HuH-7 (cell line): ENCODE data around the gene MBNL3.
"Not testable (repeated sequence)": the region's sequence is repeated elsewhere in the genome, so short reads cannot be mapped to it uniquely, and the experiment has no call there.

Source experiments
- DNase-seq: peaks from one replicate; pipeline ENCODE4 v3.0.0; 2011; ENCODE audit warnings: low spot score

The MBNL3 gene

GRCh38 chrX:132474544-132475248 is 14.1 kb downstream of the MBNL3 start:
- no peak for DNase-seq

DNA sequence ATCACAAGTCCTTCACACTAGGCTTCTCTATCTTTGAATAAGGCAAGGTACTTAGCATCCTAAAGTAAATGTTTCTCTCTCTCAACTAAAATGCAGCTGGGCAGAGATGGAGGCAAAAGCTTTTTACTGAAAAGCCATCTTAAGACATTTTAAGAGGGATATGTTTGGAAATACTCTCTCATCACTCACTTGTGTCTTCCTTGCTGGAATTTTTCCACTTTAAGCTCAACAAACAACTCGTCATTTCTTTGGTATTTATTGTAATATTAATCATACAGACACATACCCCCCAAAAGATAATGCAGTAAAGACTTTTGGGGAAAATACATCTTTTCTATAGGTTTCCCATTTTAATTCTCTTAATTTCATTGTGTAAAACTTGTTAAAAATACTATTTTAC is 16.4 kb downstream of the MBNL3 start:
- DNase-seq, result no peak

DNA sequence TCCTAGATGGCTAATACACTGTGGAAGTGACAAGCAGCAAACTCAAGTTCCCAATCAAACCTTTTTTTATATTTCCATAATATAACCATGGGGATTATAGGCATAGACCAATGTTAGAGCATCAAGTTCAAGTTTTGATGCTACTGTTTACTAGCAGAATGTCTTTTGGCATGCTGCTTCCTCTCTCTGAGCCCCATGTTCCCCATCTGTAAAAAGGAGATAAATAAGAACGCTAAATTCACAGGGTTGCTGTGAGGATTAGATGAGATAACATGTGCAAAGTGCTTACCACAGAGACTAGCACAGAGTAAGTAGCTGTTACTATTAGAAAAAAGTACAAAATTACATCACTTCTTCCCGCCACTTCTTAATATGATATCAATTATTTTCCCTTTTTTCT is 18.0 kb downstream of the MBNL3 start:
- no peak for DNase-seq

- DNase-seq, result no peak
Measured at GRCh38 chrX:132470179-132470578, 18.7 kb downstream of the MBNL3 start.

GRCh38 chrX:132468454-132468853 is 20.4 kb downstream of the MBNL3 start:
- no peak for DNase-seq

DNA sequence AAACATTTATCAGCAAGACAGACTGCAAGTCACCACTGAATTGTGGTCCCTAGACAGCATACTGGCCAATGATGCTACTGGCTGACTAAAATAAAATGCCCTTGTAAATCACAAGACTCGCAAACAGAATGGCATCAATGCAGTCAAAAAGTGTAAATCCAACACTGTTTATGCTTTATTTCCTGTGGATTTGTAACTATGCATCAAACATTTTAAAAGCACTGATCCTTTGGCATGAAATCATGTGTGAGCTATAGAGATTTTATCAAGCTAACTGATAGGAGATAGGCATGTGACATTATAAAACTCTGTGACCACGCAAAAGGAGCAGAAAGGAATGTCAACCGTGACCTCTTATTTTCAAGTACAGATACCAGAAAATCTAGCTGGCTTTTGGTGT is 20.8 kb downstream of the MBNL3 start:
- no peak for DNase-seq

- DNase-seq, result no peak
Measured at GRCh38 chrX:132467026-132467425, 21.8 kb downstream of the MBNL3 start.

GRCh38 chrX:132463411-132463810 is 25.4 kb downstream of the MBNL3 start:
- DNase-seq, result no peak

DNA sequence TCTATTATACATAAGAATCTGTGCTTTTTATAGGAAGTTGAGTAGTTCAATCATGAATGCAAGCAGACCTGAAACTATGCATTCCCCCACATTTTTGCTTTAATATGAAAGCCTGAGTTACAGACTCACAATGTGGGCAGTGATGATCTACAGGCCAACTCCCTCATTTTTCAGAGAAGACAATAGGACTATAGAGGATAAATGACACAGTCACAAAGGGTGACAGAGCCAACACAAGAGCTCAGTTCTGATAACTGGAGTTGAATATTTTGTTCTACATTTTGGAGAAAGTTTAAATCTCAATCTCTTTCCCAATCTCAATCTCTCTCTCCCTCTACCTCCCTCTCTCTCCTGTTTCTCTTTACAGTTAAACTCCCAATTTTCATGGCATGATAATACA is 27.0 kb downstream of the MBNL3 start:
- no peak for DNase-seq

GRCh38 chrX:132452911-132453550 is 35.8 kb downstream of the MBNL3 start:
- DNase-seq, result no peak

DNA sequence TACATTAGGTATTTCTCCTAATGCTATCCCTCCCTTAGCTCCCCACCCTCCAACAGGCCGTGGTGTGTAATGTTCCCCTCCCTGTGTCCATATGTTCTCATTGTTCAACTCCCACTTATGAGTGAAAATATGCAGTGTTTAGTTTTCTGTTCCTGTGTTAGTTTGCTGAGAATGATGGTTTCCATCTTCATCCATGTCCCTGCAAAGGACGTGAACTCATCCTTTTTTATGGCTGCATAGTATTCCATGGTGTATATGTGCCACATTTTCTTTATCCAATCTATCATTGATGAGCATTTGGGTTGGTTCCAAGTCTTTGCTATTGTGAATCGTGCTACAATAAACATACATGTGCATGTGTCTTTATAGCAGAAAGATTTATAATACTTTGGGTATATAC is 42.9 kb downstream of the MBNL3 start:
- not testable (repeated sequence) for DNase-seq

GRCh38 chrX:132444936-132445335 is 43.9 kb downstream of the MBNL3 start:
- no peak for DNase-seq

- DNase-seq, result no peak
Measured at GRCh38 chrX:132443196-132444135, 45.4 kb downstream of the MBNL3 start.

DNA sequence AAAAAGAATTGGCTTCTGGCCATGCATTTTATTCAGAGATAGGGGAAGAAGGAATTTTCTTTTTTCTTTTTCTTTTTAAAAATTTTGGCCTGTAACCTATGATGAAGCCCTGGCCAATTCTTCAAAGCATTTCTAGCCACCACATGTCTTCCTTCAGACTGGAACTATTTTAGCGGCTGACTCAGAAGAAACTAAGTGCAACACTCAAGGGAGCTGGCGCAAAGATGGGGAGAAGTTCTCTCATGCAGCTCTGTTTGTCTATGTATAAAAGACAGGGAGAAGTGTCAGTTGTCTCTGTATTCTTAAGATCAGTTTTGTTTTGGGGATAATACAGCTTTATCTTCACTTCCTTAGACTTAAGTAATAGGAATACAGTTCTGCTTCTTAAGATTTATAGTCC is 46.1 kb downstream of the MBNL3 start:
- DNase-seq, result no peak

DNA sequence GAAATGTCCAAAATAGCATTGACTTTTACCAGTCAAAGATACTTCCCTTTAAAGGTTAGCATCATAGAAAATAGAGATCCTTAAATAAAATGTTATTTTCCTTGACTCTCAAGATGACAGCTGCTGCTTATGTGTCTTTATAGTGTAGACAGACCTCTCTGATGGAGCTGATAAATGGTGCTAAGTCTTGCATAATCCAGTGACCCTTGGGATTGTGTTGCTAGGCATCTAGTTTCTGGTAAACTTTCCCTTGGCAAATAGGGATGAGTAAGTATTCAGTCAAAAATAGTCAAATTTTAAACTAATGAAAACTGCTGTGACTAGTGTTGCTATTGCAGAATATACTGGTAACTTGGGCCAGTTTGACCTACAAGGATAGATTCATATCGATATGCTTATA is 53.6 kb downstream of the MBNL3 start:
- no peak for DNase-seq

GRCh38 chrX:132433551-132433950 is 55.3 kb downstream of the MBNL3 start:
- DNase-seq, result no peak

DNA sequence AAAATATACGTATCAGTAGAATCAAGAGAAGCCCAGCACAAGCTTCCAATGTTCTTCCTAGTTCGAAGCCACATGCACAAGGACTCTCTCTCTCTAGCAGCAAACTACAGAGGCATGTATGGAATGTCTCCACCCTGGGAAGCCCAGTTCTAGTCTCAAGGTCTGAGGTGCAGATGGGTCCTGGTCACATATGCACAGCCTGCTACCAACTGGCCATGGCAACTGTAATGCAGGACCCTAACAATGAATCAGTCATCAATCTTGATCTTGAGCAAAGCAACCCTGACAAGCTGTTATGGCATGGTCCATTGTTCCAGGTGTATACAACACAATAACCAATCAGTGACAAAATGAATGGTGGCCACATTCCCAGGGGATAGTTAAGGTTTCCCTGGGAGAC is 55.8 kb downstream of the MBNL3 start:
- DNase-seq, result no peak

DNA sequence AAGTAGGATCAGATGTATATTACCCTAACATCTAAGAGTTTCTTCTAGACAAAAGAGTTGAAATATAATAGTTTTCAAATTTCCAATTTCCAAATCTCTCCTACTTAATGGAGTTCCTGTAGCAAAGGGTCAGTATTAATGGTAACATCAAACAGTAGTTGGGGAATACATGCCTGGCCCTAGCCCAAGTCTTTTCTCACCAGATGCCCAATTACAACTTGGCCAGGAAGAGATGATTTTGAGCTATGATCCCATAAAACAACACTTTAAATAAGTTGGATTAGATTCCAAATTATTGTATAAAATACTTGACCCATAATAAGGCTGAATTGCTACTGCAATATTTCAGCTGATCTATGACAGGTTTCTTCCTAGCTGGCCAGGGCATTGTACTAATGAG is 59.9 kb downstream of the MBNL3 start:
- no peak for DNase-seq

DNA sequence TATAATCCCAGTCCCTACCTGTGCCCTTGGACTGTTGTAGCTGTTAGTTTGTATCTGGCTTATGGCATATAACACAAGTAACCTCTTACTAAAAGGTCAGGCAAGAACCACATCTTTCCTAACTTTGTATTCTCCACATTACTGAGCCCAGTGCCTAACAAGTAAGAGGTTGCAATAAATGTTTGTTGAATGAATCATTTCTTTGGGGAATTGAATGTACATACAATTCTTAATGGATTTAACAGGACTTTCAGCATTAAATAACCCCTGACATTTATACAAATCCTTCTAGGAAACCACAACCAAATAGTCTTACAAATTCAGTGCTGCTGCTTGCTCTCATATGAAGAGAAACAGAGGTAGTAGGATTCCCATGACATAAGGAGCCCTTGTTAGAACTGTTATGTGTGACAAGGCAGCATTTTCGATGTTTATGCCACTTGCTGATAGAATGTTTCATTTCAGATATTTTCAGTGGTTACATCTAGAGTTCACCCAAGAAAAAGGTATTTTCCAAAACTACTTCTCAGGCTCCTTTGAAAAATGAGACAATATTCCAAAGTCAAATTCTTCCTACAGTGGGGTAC is 62.0 kb downstream of the MBNL3 start:
- no peak for DNase-seq

DNA sequence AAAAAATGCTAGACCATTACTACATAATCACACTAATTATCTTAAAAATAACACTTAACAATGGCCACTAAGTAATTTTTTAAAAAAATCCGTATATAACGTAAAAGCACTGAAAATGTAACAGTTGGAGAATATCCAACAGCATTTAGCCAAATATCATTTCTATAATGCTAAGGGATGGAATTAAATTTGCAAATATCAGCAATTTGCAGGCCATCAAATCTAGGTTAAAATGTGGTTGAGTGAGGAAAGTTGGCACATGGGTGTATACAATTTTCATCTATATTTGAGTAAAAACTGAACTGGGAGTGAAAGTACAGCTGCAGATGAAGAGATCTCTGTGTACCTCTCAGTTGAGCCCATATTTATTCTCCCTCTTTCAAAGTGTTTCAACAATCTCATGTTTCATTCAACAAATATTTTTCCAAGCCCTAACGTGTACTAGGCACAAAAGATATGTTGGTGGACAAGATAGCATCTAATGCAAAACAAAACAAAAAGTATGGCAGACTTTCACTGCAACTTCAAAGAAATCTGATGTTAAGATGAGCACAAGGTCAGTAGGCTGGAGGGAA is 63.0 kb downstream of the MBNL3 start:
- DNase-seq, result no peak

- DNase-seq, result no peak
Measured at GRCh38 chrX:132423323-132423722, 65.5 kb downstream of the MBNL3 start.

- DNase-seq, result no peak
Measured at GRCh38 chrX:132415012-132415411, 73.8 kb downstream of the MBNL3 start.
